ENCODE results near the gene ZFP69.

ZFP69 gene

DNA sequence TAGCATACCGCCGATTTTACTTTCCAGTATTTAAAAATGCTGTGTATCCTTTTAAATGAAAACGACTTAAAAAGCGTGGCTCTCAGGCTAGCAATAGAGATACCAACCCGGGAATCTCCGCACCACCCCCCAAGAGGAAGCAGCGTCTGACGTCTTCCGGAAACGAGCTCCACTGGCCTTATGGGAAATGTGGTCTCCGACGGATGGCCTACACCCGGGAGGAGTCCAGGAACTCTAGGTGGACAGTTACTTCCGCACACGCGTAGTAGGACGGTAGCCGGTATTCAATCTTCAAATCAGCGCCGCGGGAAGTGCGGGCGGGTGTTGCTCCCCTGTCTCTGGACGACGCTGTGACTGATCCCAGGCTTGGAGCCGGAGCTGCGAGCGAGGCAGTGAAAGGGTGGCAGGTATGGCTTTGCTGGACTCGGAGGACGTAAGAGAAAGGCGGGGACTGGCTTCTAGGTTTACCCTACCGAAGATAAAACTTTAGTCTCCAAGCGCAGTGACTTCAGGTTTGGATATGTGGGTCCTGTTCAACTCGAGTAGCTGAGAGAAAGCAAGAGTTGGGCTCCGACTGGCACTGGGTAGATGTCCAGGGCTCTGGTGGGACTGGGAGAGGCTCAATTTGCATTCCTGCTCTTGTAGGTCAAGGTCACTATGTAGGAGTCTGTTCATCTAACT is 54.4 kb downstream of the ZFP69 start, which contains the start of gene ZNF684 (continued):
- TF ChIP-seq ZNF658 (tag by site-specific recombination; IDR thresholded peaks at IDR 0.05) (no peak), ZNF843 (tag by site-specific recombination; IDR thresholded peaks at IDR 0.05) (no peak), ZSCAN30 (tag by site-specific recombination; IDR thresholded peaks at IDR 0.05) (peak; percentile 67; the same call in 1 of the 2 replicates), WT1 (tag by site-specific recombination; IDR thresholded peaks at IDR 0.05) (no peak), ZFHX2 (tag by site-specific recombination; conservative IDR thresholded peaks at IDR 0.05) (no peak), ZNF837 (tag by site-specific recombination; IDR thresholded peaks at IDR 0.05) (no peak), SALL2 (tag by site-specific recombination; IDR thresholded peaks at IDR 0.05; ENCODE audit: borderline replicate concordance) (no peak), ZNF354C (tag by site-specific recombination; IDR thresholded peaks at IDR 0.05; ENCODE audit: borderline replicate concordance, low read depth) (no peak), ZEB2 (tag by site-specific recombination; IDR thresholded peaks at IDR 0.05) (peak; percentile 83; the same call in 1 of the 2 replicates), ZNF521 (tag by site-specific recombination; IDR thresholded peaks at IDR 0.05) (no peak), ZFP41 (tag by site-specific recombination; IDR thresholded peaks at IDR 0.05; ENCODE audit: borderline replicate concordance) (no peak), ZNF629 (tag by site-specific recombination; IDR thresholded peaks at IDR 0.05) (peak; percentile 93), KLF7 (tag by site-specific recombination; IDR thresholded peaks at IDR 0.05; ENCODE audit: borderline replicate concordance) (no peak), ZNF16 (tag by site-specific recombination; IDR thresholded peaks at IDR 0.05; ENCODE audit: low read depth) (no peak), ZNF174 (tag by site-specific recombination; IDR thresholded peaks at IDR 0.05) (no peak), ZBTB21 (tag by site-specific recombination; IDR thresholded peaks at IDR 0.05) (peak; percentile 61), ZNF830 (tag by site-specific recombination; IDR thresholded peaks at IDR 0.05; ENCODE audit: low read depth) (no peak), ZNF202 (tag by site-specific recombination; IDR thresholded peaks at IDR 0.05; ENCODE audit: borderline replicate concordance) (no peak), KLF9 (tag by site-specific recombination; IDR thresholded peaks at IDR 0.05; ENCODE audit: low read depth) (no peak), ZNF2 (tag by site-specific recombination; IDR thresholded peaks at IDR 0.05) (0 out of 2 replicates have a peak, but pooled peaks have one; percentile 50), SCRT2 (tag by site-specific recombination; IDR thresholded peaks at IDR 0.05) (peak; percentile 80)
- TF ChIP-seq, protein P1, sequence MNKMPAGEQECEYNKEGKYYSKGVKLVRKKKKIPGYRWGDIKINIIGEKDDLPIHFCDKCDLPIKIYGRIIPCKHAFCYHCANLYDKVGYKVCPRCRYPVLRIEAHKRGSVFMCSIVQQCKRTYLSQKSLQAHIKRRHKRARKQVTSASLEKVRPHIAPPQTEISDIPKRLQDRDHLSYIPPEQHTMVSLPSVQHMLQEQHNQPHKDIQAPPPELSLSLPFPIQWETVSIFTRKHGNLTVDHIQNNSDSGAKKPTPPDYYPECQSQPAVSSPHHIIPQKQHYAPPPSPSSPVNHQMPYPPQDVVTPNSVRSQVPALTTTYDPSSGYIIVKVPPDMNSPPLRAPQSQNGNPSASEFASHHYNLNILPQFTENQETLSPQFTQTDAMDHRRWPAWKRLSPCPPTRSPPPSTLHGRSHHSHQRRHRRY (tag by site-specific recombination; IDR thresholded peaks at IDR 0.05), result no peak
- TF ChIP-seq, protein P2, sequence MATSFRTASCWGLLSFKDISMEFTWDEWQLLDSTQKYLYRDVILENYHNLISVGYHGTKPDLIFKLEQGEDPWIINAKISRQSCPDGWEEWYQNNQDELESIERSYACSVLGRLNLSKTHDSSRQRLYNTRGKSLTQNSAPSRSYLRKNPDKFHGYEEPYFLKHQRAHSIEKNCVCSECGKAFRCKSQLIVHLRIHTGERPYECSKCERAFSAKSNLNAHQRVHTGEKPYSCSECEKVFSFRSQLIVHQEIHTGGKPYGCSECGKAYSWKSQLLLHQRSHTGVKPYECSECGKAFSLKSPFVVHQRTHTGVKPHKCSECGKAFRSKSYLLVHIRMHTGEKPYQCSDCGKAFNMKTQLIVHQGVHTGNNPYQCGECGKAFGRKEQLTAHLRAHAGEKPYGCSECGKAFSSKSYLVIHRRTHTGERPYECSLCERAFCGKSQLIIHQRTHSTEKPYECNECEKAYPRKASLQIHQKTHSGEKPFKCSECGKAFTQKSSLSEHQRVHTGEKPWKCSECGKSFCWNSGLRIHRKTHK (tag by site-specific recombination; IDR thresholded peaks at IDR 0.05), result no peak
- TF ChIP-seq, protein P3, sequence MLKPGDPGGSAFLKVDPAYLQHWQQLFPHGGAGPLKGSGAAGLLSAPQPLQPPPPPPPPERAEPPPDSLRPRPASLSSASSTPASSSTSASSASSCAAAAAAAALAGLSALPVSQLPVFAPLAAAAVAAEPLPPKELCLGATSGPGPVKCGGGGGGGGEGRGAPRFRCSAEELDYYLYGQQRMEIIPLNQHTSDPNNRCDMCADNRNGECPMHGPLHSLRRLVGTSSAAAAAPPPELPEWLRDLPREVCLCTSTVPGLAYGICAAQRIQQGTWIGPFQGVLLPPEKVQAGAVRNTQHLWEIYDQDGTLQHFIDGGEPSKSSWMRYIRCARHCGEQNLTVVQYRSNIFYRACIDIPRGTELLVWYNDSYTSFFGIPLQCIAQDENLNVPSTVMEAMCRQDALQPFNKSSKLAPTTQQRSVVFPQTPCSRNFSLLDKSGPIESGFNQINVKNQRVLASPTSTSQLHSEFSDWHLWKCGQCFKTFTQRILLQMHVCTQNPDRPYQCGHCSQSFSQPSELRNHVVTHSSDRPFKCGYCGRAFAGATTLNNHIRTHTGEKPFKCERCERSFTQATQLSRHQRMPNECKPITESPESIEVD (tag by site-specific recombination; IDR thresholded peaks at IDR 0.05), result no peak
- TF ChIP-seq, protein P4, sequence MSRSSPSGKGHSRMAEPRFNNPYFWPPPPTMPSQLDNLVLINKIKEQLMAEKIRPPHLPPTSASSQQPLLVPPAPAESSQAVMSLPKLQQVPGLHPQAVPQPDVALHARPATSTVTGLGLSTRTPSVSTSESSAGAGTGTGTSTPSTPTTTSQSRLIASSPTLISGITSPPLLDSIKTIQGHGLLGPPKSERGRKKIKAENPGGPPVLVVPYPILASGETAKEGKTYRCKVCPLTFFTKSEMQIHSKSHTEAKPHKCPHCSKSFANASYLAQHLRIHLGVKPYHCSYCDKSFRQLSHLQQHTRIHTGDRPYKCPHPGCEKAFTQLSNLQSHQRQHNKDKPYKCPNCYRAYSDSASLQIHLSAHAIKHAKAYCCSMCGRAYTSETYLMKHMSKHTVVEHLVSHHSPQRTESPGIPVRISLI (tag by site-specific recombination; IDR thresholded peaks at IDR 0.05), result no peak
- TF ChIP-seq, protein P5, sequence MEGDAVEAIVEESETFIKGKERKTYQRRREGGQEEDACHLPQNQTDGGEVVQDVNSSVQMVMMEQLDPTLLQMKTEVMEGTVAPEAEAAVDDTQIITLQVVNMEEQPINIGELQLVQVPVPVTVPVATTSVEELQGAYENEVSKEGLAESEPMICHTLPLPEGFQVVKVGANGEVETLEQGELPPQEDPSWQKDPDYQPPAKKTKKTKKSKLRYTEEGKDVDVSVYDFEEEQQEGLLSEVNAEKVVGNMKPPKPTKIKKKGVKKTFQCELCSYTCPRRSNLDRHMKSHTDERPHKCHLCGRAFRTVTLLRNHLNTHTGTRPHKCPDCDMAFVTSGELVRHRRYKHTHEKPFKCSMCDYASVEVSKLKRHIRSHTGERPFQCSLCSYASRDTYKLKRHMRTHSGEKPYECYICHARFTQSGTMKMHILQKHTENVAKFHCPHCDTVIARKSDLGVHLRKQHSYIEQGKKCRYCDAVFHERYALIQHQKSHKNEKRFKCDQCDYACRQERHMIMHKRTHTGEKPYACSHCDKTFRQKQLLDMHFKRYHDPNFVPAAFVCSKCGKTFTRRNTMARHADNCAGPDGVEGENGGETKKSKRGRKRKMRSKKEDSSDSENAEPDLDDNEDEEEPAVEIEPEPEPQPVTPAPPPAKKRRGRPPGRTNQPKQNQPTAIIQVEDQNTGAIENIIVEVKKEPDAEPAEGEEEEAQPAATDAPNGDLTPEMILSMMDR (tag by site-specific recombination; IDR thresholded peaks at IDR 0.05), result no peak
- TF ChIP-seq, protein P6, sequence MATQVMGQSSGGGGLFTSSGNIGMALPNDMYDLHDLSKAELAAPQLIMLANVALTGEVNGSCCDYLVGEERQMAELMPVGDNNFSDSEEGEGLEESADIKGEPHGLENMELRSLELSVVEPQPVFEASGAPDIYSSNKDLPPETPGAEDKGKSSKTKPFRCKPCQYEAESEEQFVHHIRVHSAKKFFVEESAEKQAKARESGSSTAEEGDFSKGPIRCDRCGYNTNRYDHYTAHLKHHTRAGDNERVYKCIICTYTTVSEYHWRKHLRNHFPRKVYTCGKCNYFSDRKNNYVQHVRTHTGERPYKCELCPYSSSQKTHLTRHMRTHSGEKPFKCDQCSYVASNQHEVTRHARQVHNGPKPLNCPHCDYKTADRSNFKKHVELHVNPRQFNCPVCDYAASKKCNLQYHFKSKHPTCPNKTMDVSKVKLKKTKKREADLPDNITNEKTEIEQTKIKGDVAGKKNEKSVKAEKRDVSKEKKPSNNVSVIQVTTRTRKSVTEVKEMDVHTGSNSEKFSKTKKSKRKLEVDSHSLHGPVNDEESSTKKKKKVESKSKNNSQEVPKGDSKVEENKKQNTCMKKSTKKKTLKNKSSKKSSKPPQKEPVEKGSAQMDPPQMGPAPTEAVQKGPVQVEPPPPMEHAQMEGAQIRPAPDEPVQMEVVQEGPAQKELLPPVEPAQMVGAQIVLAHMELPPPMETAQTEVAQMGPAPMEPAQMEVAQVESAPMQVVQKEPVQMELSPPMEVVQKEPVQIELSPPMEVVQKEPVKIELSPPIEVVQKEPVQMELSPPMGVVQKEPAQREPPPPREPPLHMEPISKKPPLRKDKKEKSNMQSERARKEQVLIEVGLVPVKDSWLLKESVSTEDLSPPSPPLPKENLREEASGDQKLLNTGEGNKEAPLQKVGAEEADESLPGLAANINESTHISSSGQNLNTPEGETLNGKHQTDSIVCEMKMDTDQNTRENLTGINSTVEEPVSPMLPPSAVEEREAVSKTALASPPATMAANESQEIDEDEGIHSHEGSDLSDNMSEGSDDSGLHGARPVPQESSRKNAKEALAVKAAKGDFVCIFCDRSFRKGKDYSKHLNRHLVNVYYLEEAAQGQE (tag by site-specific recombination; IDR thresholded peaks at IDR 0.05), result no peak
- TF ChIP-seq, protein P7, sequence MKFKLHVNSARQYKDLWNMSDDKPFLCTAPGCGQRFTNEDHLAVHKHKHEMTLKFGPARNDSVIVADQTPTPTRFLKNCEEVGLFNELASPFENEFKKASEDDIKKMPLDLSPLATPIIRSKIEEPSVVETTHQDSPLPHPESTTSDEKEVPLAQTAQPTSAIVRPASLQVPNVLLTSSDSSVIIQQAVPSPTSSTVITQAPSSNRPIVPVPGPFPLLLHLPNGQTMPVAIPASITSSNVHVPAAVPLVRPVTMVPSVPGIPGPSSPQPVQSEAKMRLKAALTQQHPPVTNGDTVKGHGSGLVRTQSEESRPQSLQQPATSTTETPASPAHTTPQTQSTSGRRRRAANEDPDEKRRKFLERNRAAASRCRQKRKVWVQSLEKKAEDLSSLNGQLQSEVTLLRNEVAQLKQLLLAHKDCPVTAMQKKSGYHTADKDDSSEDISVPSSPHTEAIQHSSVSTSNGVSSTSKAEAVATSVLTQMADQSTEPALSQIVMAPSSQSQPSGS (tag by site-specific recombination; IDR thresholded peaks at IDR 0.05; ENCODE audit: low read depth), result no peak; the same call in 1 of the 2 replicates
